Measurements from ENCODE around the gene OR6J1. TPM values are rescaled to one million over a fixed set of nuclear protein-coding genes. Genes with fewer than 3 reads are reported as not detected.
A peak's percentile ranks its signal among the peaks of the same experiment; 100 is the strongest.
"Not testable (repeated sequence)": the region's sequence is repeated elsewhere in the genome, so short reads cannot be mapped to it uniquely, and the experiment has no call there.

Gene OR6J1
- total and polyA plus RNA-seq, 8 donors, result not detected

GRCh38 chr14:22648506-22648905, 4.4 kb upstream of the OR6J1 start:
- intact Hi-C loops (cut with DNase I; ENCODE audit: low total_unique reads), result loop anchor here (10.0 kb wide), 1 partner anchor 74 kb away; no protein-coding TSS in a partner anchor
- WGBS, 5 donors, result 65 to 78% (median 76%) methylated on average over 2 of the region's 2 CpGs
- Histone ChIP-seq H3K4me1 (peaks cover 0 to 9% (median 2%) of the 10 kb centered on the region in 4 donors), H3K9me3 (no peaks in the 10 kb centered on the region), H3K27ac (no peak overlapping the region), H3K36me3 (no peaks in the 10 kb centered on the region), H3K27me3 (no peaks in the 10 kb centered on the region), H3K4me3 (no peak overlapping the region)
- peak in 1 of 2 donors; percentile 7 for DNase-seq
- TF ChIP-seq POLR2A (IDR thresholded peaks at IDR 0.05) (no peak), POLR2AphosphoS5 (IDR thresholded peaks at IDR 0.05) (no peak), EP300 (IDR thresholded peaks at IDR 0.05) (no peak), CTCF (IDR thresholded peaks at IDR 0.05) (no peak)

- Histone ChIP-seq H3K36me3 (no peaks in the 10 kb centered on the region), H3K4me1 (no peaks in the 10 kb centered on the region), H3K4me3 (no peak overlapping the region), H3K9me3 (no peaks in the 10 kb centered on the region), H3K27ac (no peak overlapping the region), H3K27me3 (no peaks in the 10 kb centered on the region)
- WGBS, 5 donors, result 94 to 99% (median 96%) methylated on average over 4 of the region's 4 CpGs
- TF ChIP-seq POLR2AphosphoS5 (IDR thresholded peaks at IDR 0.05) (no peak), POLR2A (IDR thresholded peaks at IDR 0.05) (no peak), CTCF (IDR thresholded peaks at IDR 0.05) (no peak), EP300 (IDR thresholded peaks at IDR 0.05) (no peak)
- intact Hi-C loops (cut with DNase I; ENCODE audit: low total_unique reads), result loop anchor here (10.0 kb wide), 1 partner anchor 72 kb away; no protein-coding TSS in a partner anchor
- DNase-seq, result no peak
These were observed 2.6 kb upstream of the OR6J1 start for GRCh38 chr14:22646570-22647254.

- TF ChIP-seq EP300 (IDR thresholded peaks at IDR 0.05) (no peak), POLR2AphosphoS5 (IDR thresholded peaks at IDR 0.05) (no peak), CTCF (IDR thresholded peaks at IDR 0.05) (no peak), POLR2A (IDR thresholded peaks at IDR 0.05) (no peak)
- Histone ChIP-seq H3K27me3 (no peaks in the 10 kb centered on the region), H3K4me3 (no peak overlapping the region), H3K4me1 (no peaks in the 10 kb centered on the region), H3K9me3 (no peaks in the 10 kb centered on the region), H3K27ac (no peak overlapping the region), H3K36me3 (no peaks in the 10 kb centered on the region)
- peak in 1 of 2 donors; percentile 22 for DNase-seq
- intact Hi-C loops (cut with DNase I; ENCODE audit: low total_unique reads), result loop anchor here (10.0 kb wide), 1 partner anchor 67 kb away; no protein-coding TSS in a partner anchor
- WGBS, 5 donors, result 39 to 59% (median 40%) methylated on average over 3 of the region's 3 CpGs
These were observed 2.3 kb downstream of the OR6J1 start for GRCh38 chr14:22641846-22642245.

GRCh38 chr14:22640192-22640591, 4.0 kb downstream of the OR6J1 start:
- Histone ChIP-seq H3K27me3 (no peaks in the 10 kb centered on the region), H3K9me3 (no peaks in the 10 kb centered on the region), H3K4me1 (no peaks in the 10 kb centered on the region), H3K27ac (no peak overlapping the region), H3K4me3 (no peak overlapping the region), H3K36me3 (no peaks in the 10 kb centered on the region)
- no peak for DNase-seq
- TF ChIP-seq POLR2A (IDR thresholded peaks at IDR 0.05) (no peak), POLR2AphosphoS5 (IDR thresholded peaks at IDR 0.05) (no peak), CTCF (IDR thresholded peaks at IDR 0.05) (no peak), EP300 (IDR thresholded peaks at IDR 0.05) (no peak)
- intact Hi-C loops (cut with DNase I; ENCODE audit: low total_unique reads), result loop anchor here (10.0 kb wide), 1 partner anchor 65 kb away; no protein-coding TSS in a partner anchor

- H3K36me3 ChIP-seq; H3K27me3 ChIP-seq; H3K4me1 ChIP-seq; H3K4me3 ChIP-seq; intact Hi-C loops (cut with DNase I; ENCODE audit: low total_unique reads); H3K27ac ChIP-seq; H3K9me3 ChIP-seq; DNase-seq: not testable (repeated sequence)
- 11 to 79% (median 57%) methylated on average over 1 of the region's 1 CpG for WGBS, 5 donors
These were observed 8.2 kb downstream of the OR6J1 start for GRCh38 chr14:22635980-22636379.
